Brain microvascular endothelial cell (primary cell): ENCODE measurements around the gene MICOS13.
A peak's percentile ranks its signal among the peaks of the same experiment; 100 is the strongest.

ENCODE experiments used
- DNase-seq: peaks from one replicate; pipeline ENCODE4 v3.0.0-alpha.2; 2020
- H3K27ac ChIP-seq: fragments of 250-450 bp; sonication (Bioruptor Pico); 2 replicates; pipeline ENCODE4 v1.5.1; 2020; ENCODE audit warnings: mild to moderate bottlenecking, moderate library complexity
- H3K27me3 ChIP-seq: fragments of 250-450 bp; sonication (Bioruptor Pico); replicated peaks from 2 replicates; pipeline ENCODE4 v1.5.1; 2020; ENCODE audit warnings: mild to moderate bottlenecking
- H3K36me3 ChIP-seq: fragments of 250-450 bp; sonication (Bioruptor Pico); replicated peaks from 2 replicates; pipeline ENCODE4 v1.5.1; 2020; ENCODE audit warnings: mild to moderate bottlenecking
- H3K4me3 ChIP-seq: 2 replicates; pipeline ENCODE4 v1.5.1; 2011; ENCODE audit warnings: low read depth, mild to moderate bottlenecking, control low read depth, low read length, moderate library complexity
- in situ Hi-C: cut with HindIII; loops from 2 replicates; pipeline ENCODE4 v1.10.0; 2017; ENCODE audit warnings: low sequenced_read_pairs, low pct_ligation_motif_present
- TF ChIP-seq, protein P1 (sequence below): IDR thresholded peaks from 2 replicates; pipeline ENCODE4 v1.5.1; 2011; ENCODE audit warnings: low read depth, mild to moderate bottlenecking, moderate library complexity, low read length, control low read depth, inconsistent platforms; ENCODE audit errors: missing control alignments

MICOS13 gene

DNA sequence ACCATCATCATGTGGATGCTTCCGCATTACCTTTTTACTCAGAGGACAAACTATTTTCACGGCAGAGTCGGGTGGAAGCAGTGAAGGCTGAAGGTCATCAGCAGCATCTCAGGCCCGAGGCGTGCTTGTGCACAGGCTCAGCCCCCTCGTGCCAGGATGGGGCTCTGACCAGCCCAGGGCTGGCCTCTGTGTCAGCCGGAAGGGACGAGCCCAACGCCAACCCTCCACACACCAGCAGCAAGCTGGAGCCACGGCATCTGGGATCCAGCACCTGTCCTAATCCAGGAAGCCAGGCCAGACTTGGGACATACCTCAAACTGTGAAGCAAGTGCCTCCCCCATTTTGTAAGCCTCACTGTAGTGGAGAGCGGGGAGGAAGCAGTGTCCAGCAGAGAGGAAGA lies 11.1 kb downstream of the MICOS13 start:
- TF ChIP-seq, protein P1, sequence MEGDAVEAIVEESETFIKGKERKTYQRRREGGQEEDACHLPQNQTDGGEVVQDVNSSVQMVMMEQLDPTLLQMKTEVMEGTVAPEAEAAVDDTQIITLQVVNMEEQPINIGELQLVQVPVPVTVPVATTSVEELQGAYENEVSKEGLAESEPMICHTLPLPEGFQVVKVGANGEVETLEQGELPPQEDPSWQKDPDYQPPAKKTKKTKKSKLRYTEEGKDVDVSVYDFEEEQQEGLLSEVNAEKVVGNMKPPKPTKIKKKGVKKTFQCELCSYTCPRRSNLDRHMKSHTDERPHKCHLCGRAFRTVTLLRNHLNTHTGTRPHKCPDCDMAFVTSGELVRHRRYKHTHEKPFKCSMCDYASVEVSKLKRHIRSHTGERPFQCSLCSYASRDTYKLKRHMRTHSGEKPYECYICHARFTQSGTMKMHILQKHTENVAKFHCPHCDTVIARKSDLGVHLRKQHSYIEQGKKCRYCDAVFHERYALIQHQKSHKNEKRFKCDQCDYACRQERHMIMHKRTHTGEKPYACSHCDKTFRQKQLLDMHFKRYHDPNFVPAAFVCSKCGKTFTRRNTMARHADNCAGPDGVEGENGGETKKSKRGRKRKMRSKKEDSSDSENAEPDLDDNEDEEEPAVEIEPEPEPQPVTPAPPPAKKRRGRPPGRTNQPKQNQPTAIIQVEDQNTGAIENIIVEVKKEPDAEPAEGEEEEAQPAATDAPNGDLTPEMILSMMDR = no peak
- H3K27ac ChIP-seq = no peak overlapping the region
- no peaks in the 10 kb centered on the region for H3K27me3 ChIP-seq
- in situ Hi-C loops = no loop called here
- peaks cover 50% of the 10 kb centered on the region for H3K36me3 ChIP-seq
- no peak overlapping the region for H3K4me3 ChIP-seq
- DNase-seq = no peak

DNA sequence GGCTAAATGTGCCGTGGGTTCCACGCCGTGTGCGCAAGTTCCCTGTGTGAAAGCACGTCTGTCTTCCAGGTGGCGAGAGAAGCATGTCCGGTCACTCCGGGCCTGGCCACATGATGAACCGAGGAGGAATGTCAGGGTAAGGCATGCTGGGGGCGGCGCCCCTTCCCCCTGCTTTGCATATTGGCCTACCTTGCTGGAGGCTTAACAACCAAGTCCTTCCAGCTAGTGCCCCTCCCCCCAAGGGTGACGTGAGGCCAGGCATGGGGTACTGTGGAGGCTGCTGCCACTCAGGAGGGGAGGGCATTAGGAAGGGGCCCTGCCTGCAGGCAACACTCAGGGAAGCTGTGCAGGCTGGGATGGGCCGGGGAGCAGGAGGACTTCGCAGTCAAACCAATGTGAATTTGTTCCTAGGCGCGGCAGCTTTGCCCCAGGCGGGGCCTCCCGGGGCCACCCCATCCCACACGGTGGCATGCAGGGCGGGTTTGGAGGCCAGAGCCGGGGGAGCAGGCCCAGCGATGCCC lies 12.5 kb downstream of the MICOS13 start:
- H3K4me3 ChIP-seq = no peak overlapping the region
- no peaks in the 10 kb centered on the region for H3K27me3 ChIP-seq
- H3K36me3 ChIP-seq = peaks cover 64% of the 10 kb centered on the region
- no peak overlapping the region for H3K27ac ChIP-seq
- in situ Hi-C loops = no loop called here
- TF ChIP-seq, protein P1 = no peak
- DNase-seq = no peak

DNA sequence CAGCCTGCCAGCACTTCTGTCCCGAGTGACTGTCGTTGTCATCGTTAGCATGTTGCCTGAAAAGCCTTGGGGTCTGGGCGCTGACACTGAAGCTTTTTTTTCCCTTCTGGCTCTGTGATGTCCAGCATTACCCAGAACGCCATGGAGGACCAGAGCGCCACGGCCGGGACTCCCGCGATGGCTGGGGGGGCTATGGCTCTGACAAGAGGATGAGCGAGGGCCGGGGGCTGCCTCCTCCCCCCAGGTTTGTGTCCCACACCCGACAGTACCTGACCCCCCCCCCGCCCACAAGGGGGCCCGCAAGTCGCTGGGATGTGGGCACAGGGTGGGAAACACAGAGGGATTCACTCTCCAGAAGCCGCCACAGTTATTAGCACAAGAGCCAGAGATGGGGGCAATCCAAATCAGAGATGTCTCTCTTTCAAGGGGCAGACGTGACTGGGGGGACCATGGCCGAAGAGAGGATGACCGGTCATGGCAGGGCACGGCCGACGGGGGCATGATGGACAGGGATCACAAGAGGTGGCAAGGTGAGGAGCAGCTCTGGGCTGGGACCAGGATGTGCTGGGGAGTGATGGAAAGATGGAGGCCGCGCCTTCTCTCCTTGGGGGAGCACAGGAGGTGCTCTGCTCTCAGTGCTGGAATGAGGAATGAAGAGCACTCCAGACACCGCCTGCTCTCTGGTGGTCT lies 13.2 kb downstream of the MICOS13 start:
- Histone ChIP-seq H3K27me3 (no peaks in the 10 kb centered on the region), H3K36me3 (peaks cover 72% of the 10 kb centered on the region), H3K27ac (no peak overlapping the region), H3K4me3 (no peak overlapping the region)
- TF ChIP-seq, protein P1 = no peak
- no peak for DNase-seq
- in situ Hi-C loops = no loop called here

DNA sequence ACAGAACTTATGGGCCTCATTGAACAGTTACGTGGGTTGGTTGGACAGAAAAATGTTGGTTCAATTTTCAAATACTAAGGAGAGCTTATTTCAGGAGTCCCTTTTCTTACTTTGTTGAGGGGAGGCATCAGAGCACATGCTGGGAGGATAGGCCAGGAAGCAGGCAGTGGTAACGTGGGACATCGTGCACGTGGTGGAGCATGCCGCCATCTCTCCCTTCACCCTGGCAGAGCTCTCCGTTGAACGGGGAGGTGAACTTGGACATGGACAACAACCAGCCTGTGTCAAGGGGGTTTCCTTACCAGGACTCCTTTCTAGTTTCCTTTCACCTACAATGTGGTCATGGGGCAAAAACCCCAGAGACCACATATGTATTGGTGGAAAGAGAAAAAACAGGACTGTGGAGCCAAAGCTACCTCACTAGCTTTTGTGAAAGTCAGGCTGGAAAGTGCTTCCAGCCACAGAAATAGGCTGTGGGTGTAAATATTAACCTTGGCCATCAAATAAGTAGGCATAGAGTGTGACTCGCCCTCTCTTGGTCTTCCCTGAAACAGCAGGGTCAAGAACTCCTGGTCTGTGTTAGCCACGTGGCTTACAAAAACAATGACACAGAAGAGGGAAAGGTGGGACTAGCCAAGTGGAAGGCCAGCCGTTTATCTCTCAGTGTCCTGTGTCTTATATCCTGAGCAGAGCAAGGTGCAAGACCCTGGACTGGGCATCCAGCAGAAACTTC lies 14.4 kb downstream of the MICOS13 start:
- TF ChIP-seq, protein P1 = peak; percentile 59
- peaks cover 79% of the 10 kb centered on the region for H3K36me3 ChIP-seq
- no peaks in the 10 kb centered on the region for H3K27me3 ChIP-seq
- no peak overlapping the region for H3K27ac ChIP-seq
- in situ Hi-C loops = no loop called here
- peak; percentile 74 for DNase-seq
- no peak overlapping the region for H3K4me3 ChIP-seq

DNA sequence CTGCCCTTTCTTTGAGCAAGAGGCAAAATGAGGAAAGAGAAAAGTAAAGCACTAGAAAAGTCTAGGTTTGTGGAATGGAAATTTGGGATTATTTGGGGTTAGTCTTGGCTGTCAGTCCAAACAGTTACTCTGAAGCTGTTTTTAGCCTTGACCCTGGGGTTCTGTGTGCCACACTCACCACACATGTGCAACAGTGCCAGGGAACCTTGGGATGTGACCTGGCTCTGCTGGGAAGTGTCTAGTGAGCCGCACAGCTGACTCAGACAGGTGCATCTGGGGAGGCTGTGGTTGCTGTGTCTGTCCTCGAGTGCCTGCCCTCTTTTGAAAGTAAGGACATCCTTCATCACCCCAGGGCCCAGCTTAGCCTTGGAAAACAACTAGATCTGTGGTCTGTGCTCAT lies 15.8 kb downstream of the MICOS13 start:
- TF ChIP-seq, protein P1 = no peak
- Histone ChIP-seq H3K27ac (no peak overlapping the region), H3K27me3 (no peaks in the 10 kb centered on the region), H3K36me3 (peaks cover 83% of the 10 kb centered on the region), H3K4me3 (no peak overlapping the region)
- DNase-seq = no peak
- in situ Hi-C loops = no loop called here
